ENCODE results near the gene CAMTA1.

The CAMTA1 gene

DNA sequence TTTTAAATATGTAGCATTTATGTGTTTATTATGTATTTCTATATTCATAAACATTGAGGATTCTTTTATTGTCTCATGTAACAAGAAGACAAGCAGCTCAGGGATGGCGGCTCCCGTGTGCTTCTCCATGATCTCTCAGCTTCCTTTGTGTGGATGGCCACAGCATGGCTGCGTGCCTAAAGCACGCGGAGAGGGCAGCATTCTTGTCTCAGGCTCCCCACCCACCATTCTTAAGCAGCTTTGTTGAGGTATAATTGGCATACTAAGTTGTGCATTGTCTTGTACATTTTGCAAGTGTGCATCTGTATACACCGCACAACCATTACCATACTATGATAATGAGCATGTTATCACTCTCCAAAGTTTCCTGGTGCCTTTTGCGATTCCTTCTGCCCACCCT, 81.6 kb downstream of the CAMTA1 start:
- no peak overlapping the region for H3K4me3 ChIP-seq (ENCODE audit: low read depth, low read length)
- H3K9me3 ChIP-seq (ENCODE audit: control insufficient read depth, insufficient read depth, low read depth, low read length): no peaks in the 10 kb centered on the region
- no peaks in the 10 kb centered on the region for H3K36me3 ChIP-seq (ENCODE audit: control insufficient read depth, insufficient read depth, low read length)
- no peak overlapping the region for H3K27ac ChIP-seq (ENCODE audit: low read depth, low read length)
- peaks cover 51% of the 10 kb centered on the region for H3K4me1 ChIP-seq (ENCODE audit: control insufficient read depth, insufficient read depth, low read length)
- H3K27me3 ChIP-seq (ENCODE audit: control insufficient read depth, insufficient read depth, low read length): no peaks in the 10 kb centered on the region
- no peak overlapping the region for H3K9ac ChIP-seq (ENCODE audit: low read length)

- peaks cover 51% of the 10 kb centered on the region for H3K4me1 ChIP-seq (ENCODE audit: control insufficient read depth, insufficient read depth, low read length)
- H3K36me3 ChIP-seq (ENCODE audit: control insufficient read depth, insufficient read depth, low read length): no peaks in the 10 kb centered on the region
- H3K4me3 ChIP-seq (ENCODE audit: low read depth, low read length): no peak overlapping the region
- H3K27ac ChIP-seq (ENCODE audit: low read depth, low read length): no peak overlapping the region
- H3K9me3 ChIP-seq (ENCODE audit: control insufficient read depth, insufficient read depth, low read depth, low read length): no peaks in the 10 kb centered on the region
- no peaks in the 10 kb centered on the region for H3K27me3 ChIP-seq (ENCODE audit: control insufficient read depth, insufficient read depth, low read length)
- H3K9ac ChIP-seq (ENCODE audit: low read length): no peak overlapping the region
Observed at GRCh38 chr1:6867321-6867720, 82.1 kb downstream of the CAMTA1 start.

GRCh38 chr1:6867729-6868659, 82.7 kb downstream of the CAMTA1 start:
- no peaks in the 10 kb centered on the region for H3K36me3 ChIP-seq (ENCODE audit: control insufficient read depth, insufficient read depth, low read length)
- H3K27me3 ChIP-seq (ENCODE audit: control insufficient read depth, insufficient read depth, low read length): no peaks in the 10 kb centered on the region
- H3K4me3 ChIP-seq (ENCODE audit: low read depth, low read length): no peak overlapping the region
- no peaks in the 10 kb centered on the region for H3K9me3 ChIP-seq (ENCODE audit: control insufficient read depth, insufficient read depth, low read depth, low read length)
- H3K27ac ChIP-seq (ENCODE audit: low read depth, low read length): no peak overlapping the region
- H3K4me1 ChIP-seq (ENCODE audit: control insufficient read depth, insufficient read depth, low read length): peaks cover 51% of the 10 kb centered on the region
- H3K9ac ChIP-seq (ENCODE audit: low read length): no peak overlapping the region

- H3K36me3 ChIP-seq (ENCODE audit: control insufficient read depth, insufficient read depth, low read length): peaks cover 1% of the 10 kb centered on the region; the same call in 1 of the 2 replicates
- H3K4me3 ChIP-seq (ENCODE audit: low read depth, low read length): no peak overlapping the region
- H3K27me3 ChIP-seq (ENCODE audit: control insufficient read depth, insufficient read depth, low read length): no peaks in the 10 kb centered on the region
- no peak overlapping the region for H3K9ac ChIP-seq (ENCODE audit: low read length)
- no peaks in the 10 kb centered on the region for H3K9me3 ChIP-seq (ENCODE audit: control insufficient read depth, insufficient read depth, low read depth, low read length)
- no peak overlapping the region for H3K27ac ChIP-seq (ENCODE audit: low read depth, low read length)
- peaks cover 53% of the 10 kb centered on the region for H3K4me1 ChIP-seq (ENCODE audit: control insufficient read depth, insufficient read depth, low read length)
Observed at GRCh38 chr1:6868660-6869380, 83.6 kb downstream of the CAMTA1 start.

- Histone ChIP-seq H3K27me3 (ENCODE audit: control insufficient read depth, insufficient read depth, low read length) (no peaks in the 10 kb centered on the region), H3K9me3 (ENCODE audit: control insufficient read depth, insufficient read depth, low read depth, low read length) (no peaks in the 10 kb centered on the region), H3K9ac (ENCODE audit: low read length) (no peak overlapping the region), H3K4me1 (ENCODE audit: control insufficient read depth, insufficient read depth, low read length) (peaks cover 58% of the 10 kb centered on the region), H3K27ac (ENCODE audit: low read depth, low read length) (no peak overlapping the region), H3K36me3 (ENCODE audit: control insufficient read depth, insufficient read depth, low read length) (peaks cover 7% of the 10 kb centered on the region; the same call in 1 of the 2 replicates), H3K4me3 (ENCODE audit: low read depth, low read length) (no peak overlapping the region)
Observed at GRCh38 chr1:6869545-6869944, 84.3 kb downstream of the CAMTA1 start.

DNA sequence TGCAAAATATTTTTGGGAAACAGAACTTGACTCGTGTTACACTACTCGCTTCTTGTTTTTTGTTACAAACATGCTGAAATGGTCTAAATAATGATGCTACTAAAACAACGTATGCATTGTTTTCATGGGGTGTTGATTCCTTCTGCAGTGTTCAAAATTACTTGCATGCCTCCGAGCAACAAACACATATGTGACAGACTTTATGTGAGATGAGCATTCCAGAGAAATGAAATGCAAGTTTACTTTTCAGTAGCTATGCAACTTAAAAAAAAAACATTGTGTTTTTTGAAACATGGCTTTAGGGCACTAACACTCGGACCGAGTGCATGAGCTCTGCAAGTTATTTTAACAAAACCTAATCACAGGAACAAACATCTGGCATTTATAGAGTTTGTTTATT, 84.8 kb downstream of the CAMTA1 start:
- H3K4me3 ChIP-seq (ENCODE audit: low read depth, low read length): no peak overlapping the region
- no peak overlapping the region for H3K9ac ChIP-seq (ENCODE audit: low read length)
- no peaks in the 10 kb centered on the region for H3K9me3 ChIP-seq (ENCODE audit: control insufficient read depth, insufficient read depth, low read depth, low read length)
- H3K27ac ChIP-seq (ENCODE audit: low read depth, low read length): no peak overlapping the region
- H3K36me3 ChIP-seq (ENCODE audit: control insufficient read depth, insufficient read depth, low read length): peaks cover 12% of the 10 kb centered on the region; the same call in 1 of the 2 replicates
- H3K4me1 ChIP-seq (ENCODE audit: control insufficient read depth, insufficient read depth, low read length): peaks cover 57% of the 10 kb centered on the region
- H3K27me3 ChIP-seq (ENCODE audit: control insufficient read depth, insufficient read depth, low read length): no peaks in the 10 kb centered on the region

DNA sequence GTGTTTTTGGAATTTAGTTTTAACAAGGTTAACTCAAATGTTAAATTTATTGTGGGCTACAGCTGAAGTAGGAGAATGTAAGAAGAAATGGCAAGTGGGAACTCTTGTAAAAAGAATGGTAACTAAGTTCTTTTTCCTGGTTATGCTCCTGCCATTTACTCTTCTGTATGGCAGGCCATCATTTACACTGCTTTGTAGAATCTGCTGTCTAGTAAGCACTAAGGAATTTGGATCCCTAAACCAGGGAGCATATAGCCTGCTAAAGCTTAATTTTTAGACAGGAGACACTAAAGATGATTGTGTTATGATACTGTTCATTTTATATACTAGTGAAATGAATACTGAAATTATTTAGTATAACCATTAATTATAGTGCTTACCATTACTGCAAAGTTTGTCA, 85.3 kb downstream of the CAMTA1 start:
- no peaks in the 10 kb centered on the region for H3K9me3 ChIP-seq (ENCODE audit: control insufficient read depth, insufficient read depth, low read depth, low read length)
- no peak overlapping the region for H3K9ac ChIP-seq (ENCODE audit: low read length)
- H3K27ac ChIP-seq (ENCODE audit: low read depth, low read length): no peak overlapping the region
- H3K4me1 ChIP-seq (ENCODE audit: control insufficient read depth, insufficient read depth, low read length): peaks cover 53% of the 10 kb centered on the region
- H3K4me3 ChIP-seq (ENCODE audit: low read depth, low read length): no peak overlapping the region
- no peaks in the 10 kb centered on the region for H3K27me3 ChIP-seq (ENCODE audit: control insufficient read depth, insufficient read depth, low read length)
- H3K36me3 ChIP-seq (ENCODE audit: control insufficient read depth, insufficient read depth, low read length): peaks cover 12% of the 10 kb centered on the region; the same call in 1 of the 2 replicates

GRCh38 chr1:6871300-6871972, 86.2 kb downstream of the CAMTA1 start:
- Histone ChIP-seq H3K4me3 (ENCODE audit: low read depth, low read length) (no peak overlapping the region), H3K27ac (ENCODE audit: low read depth, low read length) (no peak overlapping the region), H3K36me3 (ENCODE audit: control insufficient read depth, insufficient read depth, low read length) (peaks cover 12% of the 10 kb centered on the region; the same call in 1 of the 2 replicates), H3K27me3 (ENCODE audit: control insufficient read depth, insufficient read depth, low read length) (no peaks in the 10 kb centered on the region), H3K4me1 (ENCODE audit: control insufficient read depth, insufficient read depth, low read length) (peaks cover 44% of the 10 kb centered on the region), H3K9ac (ENCODE audit: low read length) (no peak overlapping the region), H3K9me3 (ENCODE audit: control insufficient read depth, insufficient read depth, low read depth, low read length) (no peaks in the 10 kb centered on the region)

- Histone ChIP-seq H3K36me3 (ENCODE audit: control insufficient read depth, insufficient read depth, low read length) (peaks cover 12% of the 10 kb centered on the region; the same call in 1 of the 2 replicates), H3K9me3 (ENCODE audit: control insufficient read depth, insufficient read depth, low read depth, low read length) (no peaks in the 10 kb centered on the region), H3K4me1 (ENCODE audit: control insufficient read depth, insufficient read depth, low read length) (peaks cover 31% of the 10 kb centered on the region), H3K27me3 (ENCODE audit: control insufficient read depth, insufficient read depth, low read length) (no peaks in the 10 kb centered on the region), H3K27ac (ENCODE audit: low read depth, low read length) (no peak overlapping the region), H3K4me3 (ENCODE audit: low read depth, low read length) (no peak overlapping the region), H3K9ac (ENCODE audit: low read length) (no peak overlapping the region)
Observed at GRCh38 chr1:6872573-6873261, 87.5 kb downstream of the CAMTA1 start.

- Histone ChIP-seq H3K9me3 (ENCODE audit: control insufficient read depth, insufficient read depth, low read depth, low read length) (no peaks in the 10 kb centered on the region), H3K36me3 (ENCODE audit: control insufficient read depth, insufficient read depth, low read length) (peaks cover 12% of the 10 kb centered on the region; the same call in 1 of the 2 replicates), H3K27ac (ENCODE audit: low read depth, low read length) (no peak overlapping the region), H3K27me3 (ENCODE audit: control insufficient read depth, insufficient read depth, low read length) (no peaks in the 10 kb centered on the region), H3K9ac (ENCODE audit: low read length) (no peak overlapping the region), H3K4me1 (ENCODE audit: control insufficient read depth, insufficient read depth, low read length) (peaks cover 24% of the 10 kb centered on the region), H3K4me3 (ENCODE audit: low read depth, low read length) (no peak overlapping the region)
Observed at GRCh38 chr1:6873298-6874015, 88.2 kb downstream of the CAMTA1 start.
